ENCODE results near the gene CYP27B1. TPM values are rescaled to one million over a fixed set of nuclear protein-coding genes. Genes with fewer than 3 reads are reported as not detected.

CYP27B1 gene
- total and polyA plus RNA-seq, 2 experiments from 2014 or later: 1.1 to 2.7 TPM

- Histone ChIP-seq H4K20me1 (replicated peaks; ENCODE audit: insufficient read depth) (no peaks in the 10 kb centered on the region), H3K27me3 (ENCODE audit: insufficient read depth) (no peaks in the 10 kb centered on the region), H3F3A (replicated peaks; ENCODE audit: low read depth) (no peaks in the 10 kb centered on the region; the same call in 1 of the 2 replicates), H3K4me3 (no peak overlapping the region), H3K36me3 (ENCODE audit: insufficient read depth) (no peaks in the 10 kb centered on the region), H3K9me2 (ENCODE audit: insufficient read depth) (no peaks in the 10 kb centered on the region; the same call in 1 of the 2 replicates), H3K4me2 (no peak overlapping the region), H2AFZ (no peak overlapping the region), H3K27ac (ENCODE audit: low read depth) (no peak overlapping the region), H3K4me1 (ENCODE audit: insufficient read depth) (0 out of 2 replicates have a peak, but pooled peaks cover 2% of the 10 kb centered on the region), H3K79me2 (replicated peaks; ENCODE audit: insufficient read depth) (no peaks in the 10 kb centered on the region)
- Mint-ChIP-seq H3K4me1 (peaks cover 2% of the 10 kb centered on the region; the same call in 2 of the 3 replicates), H3K4me3 (no peak overlapping the region), H3K27ac (no peak overlapping the region), H3K36me3 (ENCODE audit: low read depth) (peaks cover 4% of the 10 kb centered on the region), H3K9me3 (no peaks in the 10 kb centered on the region), H3K27me3 (ENCODE audit: insufficient read depth, low read depth, poor library complexity) (peaks cover 6% of the 10 kb centered on the region)
- ATAC-seq: no peak
- no peak for TF ChIP-seq POLR2AphosphoS5 (IDR thresholded peaks at IDR 0.05; ENCODE audit: low read depth)
- no peak for TF ChIP-seq CREB1 (CRISPR knock-in tag; IDR thresholded peaks at IDR 0.05; ENCODE audit: low read depth)
- TF ChIP-seq ZNF114 (CRISPR knock-in tag; IDR thresholded peaks at IDR 0.05): no peak
- no peak for TF ChIP-seq ZNF331 (CRISPR knock-in tag; IDR thresholded peaks at IDR 0.05; ENCODE audit: low read depth)
- TF ChIP-seq CTCF (conservative IDR thresholded peaks at IDR 0.05; ENCODE audit: low read depth in 2 of 2): no peak
- TF ChIP-seq ETS1 (IDR thresholded peaks at IDR 0.05): no peak
- TF ChIP-seq REST (IDR thresholded peaks at IDR 0.05; ENCODE audit: unreplicated experiment): no peak
- TF ChIP-seq ZNF462 (CRISPR knock-in tag; IDR thresholded peaks at IDR 0.05): no peak
- DNase-seq (ENCODE audit: low spot score): no peak
Measured at GRCh38 chr12:57809425-57809824, 42.5 kb upstream of the CYP27B1 start.
